ENCODE results near the gene CAPN13.
"Not testable (repeated sequence)": the region's sequence is repeated elsewhere in the genome, so short reads cannot be mapped to it uniquely, and the experiment has no call there.

Gene CAPN13

DNA sequence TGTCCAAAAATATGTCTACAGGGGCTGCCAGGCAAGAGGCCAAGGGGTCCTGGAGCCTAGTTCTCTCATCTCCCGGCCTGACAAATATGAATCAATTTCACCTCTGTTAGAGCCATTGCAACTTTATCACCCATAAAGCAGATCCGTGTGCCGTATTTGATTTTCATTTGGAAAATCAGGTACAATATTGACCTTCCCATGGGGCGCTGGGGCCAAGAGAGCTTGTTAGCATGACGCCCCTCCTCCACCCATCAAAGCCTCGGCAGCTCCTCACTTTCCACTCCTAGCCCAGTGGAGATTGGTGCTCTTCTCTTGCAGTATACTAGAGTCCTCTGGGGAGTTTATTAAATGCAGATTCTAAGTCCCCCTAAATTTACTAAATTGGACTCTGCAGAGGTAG lies 96.8 kb downstream of the CAPN13 start:
- Mint-ChIP-seq H3K27me3 (no peaks in the 10 kb centered on the region), H3K36me3 (ENCODE audit: low read depth) (no peaks in the 10 kb centered on the region), H3K9me3 (no peaks in the 10 kb centered on the region), H3K4me3 (no peak overlapping the region), H3K4me1 (ENCODE audit: low read depth) (peaks cover 13% of the 10 kb centered on the region), H3K27ac (no peak overlapping the region)

DNA sequence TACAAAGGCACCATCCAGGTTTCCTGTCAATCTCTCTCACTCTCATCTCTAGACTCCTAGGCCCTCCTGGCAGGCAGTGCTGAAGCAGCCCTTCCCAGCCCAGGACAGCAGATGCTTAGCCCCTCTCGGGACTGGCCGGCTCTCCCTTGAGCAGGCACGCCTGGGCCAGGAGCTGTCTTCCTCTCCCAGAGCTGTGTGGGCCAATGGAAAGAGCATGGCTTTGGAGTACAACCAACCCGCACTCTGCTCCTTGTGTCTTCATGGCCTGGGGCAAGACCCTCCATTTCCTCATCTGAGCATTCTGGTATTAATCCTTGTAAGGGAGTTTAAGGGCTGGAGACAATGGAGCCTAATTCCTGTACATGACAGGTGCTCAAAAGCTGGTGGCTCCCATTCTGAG lies 97.2 kb downstream of the CAPN13 start:
- no peaks in the 10 kb centered on the region for H3K9me3 Mint-ChIP-seq
- no peak overlapping the region for H3K27ac Mint-ChIP-seq
- H3K27me3 Mint-ChIP-seq = no peaks in the 10 kb centered on the region
- peaks cover 8% of the 10 kb centered on the region for H3K4me1 Mint-ChIP-seq (ENCODE audit: low read depth)
- no peaks in the 10 kb centered on the region for H3K36me3 Mint-ChIP-seq (ENCODE audit: low read depth)
- H3K4me3 Mint-ChIP-seq = no peak overlapping the region

DNA sequence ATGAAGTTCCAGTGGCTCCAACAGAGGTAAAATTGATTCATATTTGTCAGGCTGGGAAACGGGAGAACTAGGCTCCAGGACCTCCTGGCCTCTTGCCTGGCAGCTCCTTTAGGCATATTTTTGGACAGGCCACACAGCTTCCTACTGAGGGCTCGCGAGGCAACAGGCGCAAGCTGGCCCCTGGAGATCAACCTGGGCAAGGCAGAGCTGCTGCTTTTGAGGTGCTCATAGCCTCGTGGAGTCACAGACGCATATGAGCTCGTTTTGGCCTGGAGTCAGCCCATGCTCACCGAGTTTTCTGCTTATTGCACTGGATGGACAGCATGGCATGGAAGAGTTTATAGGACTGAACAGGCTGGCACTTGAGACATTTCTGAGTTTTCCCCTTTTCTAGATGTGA lies 97.7 kb downstream of the CAPN13 start:
- Mint-ChIP-seq H3K27me3 (no peaks in the 10 kb centered on the region), H3K4me3 (no peak overlapping the region), H3K27ac (no peak overlapping the region), H3K36me3 (ENCODE audit: low read depth) (no peaks in the 10 kb centered on the region), H3K9me3 (no peaks in the 10 kb centered on the region), H3K4me1 (ENCODE audit: low read depth) (peaks cover 3% of the 10 kb centered on the region)

DNA sequence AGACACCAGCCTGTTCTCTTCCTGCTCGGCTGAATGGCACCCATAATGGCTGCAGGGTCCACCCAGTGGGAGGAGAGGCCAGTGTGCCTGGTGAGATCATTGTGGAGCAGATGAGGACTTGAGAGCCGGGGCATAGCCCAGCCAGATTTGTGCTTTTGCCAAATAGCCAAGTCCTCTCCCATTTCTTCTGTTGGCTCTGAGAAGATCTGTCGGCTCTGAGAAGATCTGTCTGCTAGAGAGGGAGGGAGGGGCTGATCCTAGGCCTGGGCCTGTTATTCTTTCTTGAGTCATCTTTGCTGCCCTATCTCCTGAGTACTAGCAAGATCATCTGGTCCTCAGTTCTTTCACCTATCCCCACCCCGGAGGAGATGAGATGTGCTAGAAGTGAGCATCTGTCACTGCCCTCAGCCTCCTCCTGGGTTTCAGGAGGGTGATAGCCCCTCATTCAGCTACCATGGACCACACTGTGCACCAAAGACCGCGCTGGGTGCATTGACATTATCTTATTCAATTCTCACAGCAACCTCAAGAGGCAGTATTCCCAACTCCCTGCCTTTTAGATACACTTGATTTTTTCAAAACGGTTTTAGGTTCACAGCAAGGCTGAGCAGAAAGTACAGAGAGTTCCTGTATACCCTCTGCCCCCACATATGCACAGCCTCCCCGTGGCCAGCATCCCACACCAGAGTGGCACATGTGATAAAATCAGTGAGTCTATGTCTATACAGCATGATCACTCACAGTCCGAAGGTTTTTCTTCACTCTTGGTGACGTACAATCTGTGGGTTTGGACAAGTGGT lies 98.6 kb downstream of the CAPN13 start:
- H3K27me3 Mint-ChIP-seq = no peaks in the 10 kb centered on the region
- H3K9me3 Mint-ChIP-seq = no peaks in the 10 kb centered on the region
- no peaks in the 10 kb centered on the region for H3K36me3 Mint-ChIP-seq (ENCODE audit: low read depth)
- H3K27ac Mint-ChIP-seq = no peak overlapping the region
- no peak overlapping the region for H3K4me3 Mint-ChIP-seq
- H3K4me1 Mint-ChIP-seq (ENCODE audit: low read depth) = no peaks in the 10 kb centered on the region

DNA sequence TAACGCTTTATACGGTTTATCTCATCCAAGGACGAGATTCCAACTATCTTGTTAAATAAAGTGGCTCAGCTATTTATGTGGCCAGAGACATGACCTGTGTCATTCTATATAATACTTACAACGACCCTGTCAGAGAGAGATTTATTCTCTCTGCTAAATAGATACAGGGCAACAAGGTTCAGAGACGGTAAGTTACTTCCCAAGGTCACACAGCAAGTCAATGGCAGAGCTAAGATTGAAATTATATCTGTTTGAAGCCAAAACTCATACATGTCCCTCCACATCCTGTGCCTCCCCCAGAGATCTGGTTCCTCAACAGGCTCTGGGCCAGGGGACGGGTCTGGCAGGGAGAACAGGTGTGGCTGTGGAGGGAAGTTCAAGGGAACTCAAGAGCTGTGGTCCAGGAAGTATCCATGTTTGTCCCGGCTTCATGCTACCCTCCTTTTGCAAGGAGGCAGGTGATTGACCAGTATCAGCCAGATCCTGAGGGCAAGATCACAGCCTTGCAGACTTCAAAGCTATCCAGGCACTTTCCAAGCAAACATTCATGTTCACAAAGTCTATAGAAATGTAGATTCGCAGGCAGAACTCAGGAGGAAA lies 99.8 kb downstream of the CAPN13 start:
- no peak overlapping the region for H3K4me3 Mint-ChIP-seq
- no peaks in the 10 kb centered on the region for H3K27me3 Mint-ChIP-seq
- peaks cover 9% of the 10 kb centered on the region for H3K9me3 Mint-ChIP-seq
- no peak overlapping the region for H3K27ac Mint-ChIP-seq
- H3K36me3 Mint-ChIP-seq (ENCODE audit: low read depth) = no peaks in the 10 kb centered on the region
- no peaks in the 10 kb centered on the region for H3K4me1 Mint-ChIP-seq (ENCODE audit: low read depth)

DNA sequence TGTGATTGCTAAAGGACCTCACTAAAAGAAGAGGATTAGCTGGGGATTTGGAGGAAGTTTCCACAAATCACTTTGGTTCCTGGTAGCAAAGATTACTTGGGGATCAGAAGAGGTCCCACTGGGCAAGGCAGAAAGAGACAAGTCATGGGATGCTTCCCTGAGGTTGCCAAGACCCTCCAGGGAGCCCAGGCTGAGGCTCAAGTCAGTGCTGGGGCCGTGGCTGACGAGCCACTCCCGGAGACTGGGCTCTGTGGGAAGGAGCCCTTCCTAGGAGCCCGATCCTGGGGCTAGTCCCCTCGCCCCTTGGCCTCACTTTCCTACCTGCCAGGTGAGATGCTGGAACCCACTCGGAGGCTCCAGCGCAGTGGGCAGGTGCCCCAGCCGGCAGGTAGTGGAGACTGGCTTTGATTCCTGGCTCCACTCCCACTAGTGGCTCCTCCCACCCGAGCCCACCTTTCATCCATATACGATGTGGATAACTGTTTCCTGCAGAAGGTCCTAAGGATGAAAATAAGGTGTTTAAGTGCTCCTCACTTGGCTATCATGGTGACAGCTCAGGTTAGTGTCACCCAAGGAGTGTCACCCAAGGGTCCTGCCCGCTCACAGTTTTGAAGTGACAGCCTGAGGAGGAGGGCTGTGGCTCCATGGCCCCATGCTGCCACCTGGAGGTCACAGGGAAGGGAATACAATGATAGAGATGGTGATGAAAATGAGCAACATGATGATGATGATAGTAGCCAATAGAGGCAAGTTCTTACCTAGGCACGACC lies 100.5 kb downstream of the CAPN13 start:
- Mint-ChIP-seq H3K27ac (no peak overlapping the region), H3K4me1 (ENCODE audit: low read depth) (no peaks in the 10 kb centered on the region), H3K4me3 (no peak overlapping the region), H3K36me3 (ENCODE audit: low read depth) (peaks cover 7% of the 10 kb centered on the region), H3K27me3 (no peaks in the 10 kb centered on the region), H3K9me3 (peaks cover 16% of the 10 kb centered on the region)

DNA sequence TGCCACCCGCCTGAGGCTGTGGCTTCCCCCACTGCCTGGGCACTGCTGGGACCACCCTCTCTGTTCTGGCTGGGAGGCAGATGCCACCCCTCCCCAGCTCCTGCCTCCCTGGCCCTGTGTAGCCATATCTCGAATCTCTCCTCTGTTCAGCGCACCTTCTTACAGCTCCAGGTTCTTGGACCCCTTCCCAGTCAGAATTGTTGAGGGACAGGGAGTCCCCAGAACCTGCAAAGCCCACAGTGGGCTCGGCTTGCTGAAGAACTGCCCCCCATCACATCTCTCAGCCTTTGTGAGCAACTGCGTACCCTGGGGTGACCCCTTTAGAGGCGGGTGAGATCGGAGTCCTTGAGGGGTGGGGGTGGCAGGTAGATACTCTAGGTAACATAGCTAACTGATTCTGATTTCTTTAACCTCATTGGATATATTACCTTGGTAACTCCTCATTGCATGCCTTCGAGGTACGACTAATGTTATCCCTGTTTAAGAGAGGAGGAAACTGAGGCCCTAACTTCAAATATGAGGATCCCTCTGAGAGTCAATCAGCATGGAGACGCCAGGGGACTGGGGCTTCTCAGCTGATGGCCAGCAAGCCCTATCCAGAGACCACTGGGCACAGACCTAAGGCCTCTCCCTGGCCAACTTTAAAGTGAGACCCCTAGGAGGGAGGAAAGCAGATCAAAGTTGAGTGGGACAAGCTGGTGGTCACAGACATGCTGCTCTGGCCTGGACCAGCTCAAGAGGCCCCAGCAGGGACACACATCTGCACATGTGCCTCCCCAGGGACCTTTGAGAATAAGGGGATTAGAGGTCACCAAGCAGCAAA lies 101.3 kb downstream of the CAPN13 start:
- Mint-ChIP-seq H3K9me3 (peaks cover 22% of the 10 kb centered on the region), H3K27me3 (no peaks in the 10 kb centered on the region), H3K36me3 (ENCODE audit: low read depth) (peaks cover 10% of the 10 kb centered on the region), H3K27ac (no peak overlapping the region), H3K4me3 (no peak overlapping the region), H3K4me1 (ENCODE audit: low read depth) (no peaks in the 10 kb centered on the region)

DNA sequence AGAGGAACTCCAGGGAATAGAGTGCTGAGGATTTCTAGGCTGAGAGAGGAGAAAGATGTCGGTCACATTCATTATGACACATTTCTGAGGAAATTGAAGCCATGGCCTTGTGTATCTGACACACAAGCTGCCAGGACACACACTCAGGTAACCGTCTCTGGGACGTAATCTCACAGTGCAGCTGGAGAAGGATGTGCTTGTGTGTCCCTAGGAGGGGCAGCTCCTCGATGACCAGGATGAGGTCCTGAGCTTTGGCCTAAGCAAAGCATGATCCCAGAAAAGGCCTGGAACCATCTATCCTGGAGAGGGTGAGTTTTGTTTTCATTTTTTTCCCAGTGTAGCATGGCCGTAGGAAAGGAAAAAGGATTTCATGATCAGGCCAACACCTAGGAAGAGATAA lies 102.2 kb downstream of the CAPN13 start:
- Mint-ChIP-seq H3K4me3 (no peak overlapping the region), H3K27me3 (no peaks in the 10 kb centered on the region), H3K36me3 (ENCODE audit: low read depth) (peaks cover 10% of the 10 kb centered on the region), H3K9me3 (peaks cover 25% of the 10 kb centered on the region), H3K4me1 (ENCODE audit: low read depth) (no peaks in the 10 kb centered on the region), H3K27ac (no peak overlapping the region)

DNA sequence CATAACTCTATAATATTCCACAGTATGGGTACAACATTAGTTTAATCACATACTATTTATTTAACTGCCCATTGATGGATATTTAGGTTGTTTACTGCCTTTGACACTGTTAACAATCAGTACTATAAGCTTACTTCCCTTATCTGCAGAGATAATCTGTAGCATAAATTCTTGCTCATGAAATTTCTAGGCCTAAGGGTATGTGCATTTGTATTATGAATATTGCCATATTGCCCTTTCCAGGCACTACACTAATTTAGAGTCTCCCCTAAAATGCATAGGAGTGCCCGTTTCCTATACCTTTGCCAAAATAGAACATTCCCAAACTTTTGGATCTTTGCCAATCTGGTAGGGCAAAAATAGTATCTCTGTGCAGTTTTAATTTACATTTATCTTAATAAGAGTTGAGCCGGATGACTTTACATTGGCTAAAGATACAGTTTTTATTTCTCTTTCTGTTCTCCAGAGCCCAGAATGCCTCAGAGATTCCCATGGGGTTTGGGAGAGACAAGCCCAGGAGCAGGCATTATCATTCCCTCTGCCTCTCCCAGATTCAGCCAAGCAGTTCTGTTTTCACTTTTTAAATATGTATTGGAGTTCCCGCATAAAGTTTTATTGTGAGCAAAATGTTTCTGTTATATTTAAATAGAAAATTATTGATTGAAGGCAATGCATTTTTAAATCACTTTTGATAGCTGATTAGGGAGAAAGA lies 102.8 kb downstream of the CAPN13 start:
- Mint-ChIP-seq H3K4me1 (ENCODE audit: low read depth) (no peaks in the 10 kb centered on the region), H3K27ac (no peak overlapping the region), H3K27me3 (no peaks in the 10 kb centered on the region), H3K36me3 (ENCODE audit: low read depth) (peaks cover 10% of the 10 kb centered on the region), H3K9me3 (peaks cover 25% of the 10 kb centered on the region), H3K4me3 (no peak overlapping the region)

DNA sequence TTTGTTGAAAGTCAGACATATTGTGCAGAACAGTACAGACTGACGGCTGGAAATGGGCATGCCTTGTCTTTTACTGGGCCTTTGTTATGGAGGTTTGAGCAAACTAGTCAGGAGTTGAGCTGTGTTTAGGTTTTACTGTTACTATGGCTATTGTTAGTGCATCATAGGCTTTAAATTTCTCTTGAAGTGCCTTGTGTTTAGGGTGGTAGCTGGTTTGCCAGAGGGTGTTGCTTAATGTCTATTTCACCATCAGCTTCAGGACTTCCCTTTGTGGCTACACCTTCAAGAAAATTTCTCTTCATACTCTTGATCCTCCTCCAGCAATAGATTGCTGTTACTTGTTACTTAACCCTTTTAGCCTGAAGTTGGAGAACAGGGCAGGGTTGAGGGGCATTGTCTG lies 104.6 kb downstream of the CAPN13 start:
- H3K27ac Mint-ChIP-seq = no peak overlapping the region
- H3K36me3 Mint-ChIP-seq (ENCODE audit: low read depth) = peaks cover 10% of the 10 kb centered on the region
- no peak overlapping the region for H3K4me3 Mint-ChIP-seq
- H3K4me1 Mint-ChIP-seq (ENCODE audit: low read depth) = no peaks in the 10 kb centered on the region
- peaks cover 25% of the 10 kb centered on the region for H3K9me3 Mint-ChIP-seq
- no peaks in the 10 kb centered on the region for H3K27me3 Mint-ChIP-seq

DNA sequence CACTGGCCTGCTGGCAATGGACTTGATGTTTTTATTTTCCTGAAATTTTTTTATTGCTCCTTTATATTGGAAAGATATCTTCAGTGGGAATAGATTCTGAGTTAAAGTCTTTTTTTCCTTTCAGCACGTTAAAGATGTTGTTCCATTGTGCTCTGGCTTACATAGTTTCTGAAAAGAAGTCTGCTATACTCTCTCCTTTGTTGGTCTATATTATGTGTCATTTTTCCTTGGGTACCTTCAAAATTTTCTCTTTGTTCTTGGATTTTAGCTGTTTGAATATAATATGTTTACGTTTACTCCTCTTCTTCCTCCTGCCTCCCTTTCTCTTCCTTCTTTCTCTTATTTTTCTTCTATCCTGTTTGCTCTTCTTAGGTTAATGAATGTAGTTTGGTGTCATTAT lies 105.5 kb downstream of the CAPN13 start:
- no peak overlapping the region for H3K4me3 Mint-ChIP-seq
- H3K27me3 Mint-ChIP-seq = no peaks in the 10 kb centered on the region
- no peaks in the 10 kb centered on the region for H3K4me1 Mint-ChIP-seq (ENCODE audit: low read depth)
- no peak overlapping the region for H3K27ac Mint-ChIP-seq
- peaks cover 10% of the 10 kb centered on the region for H3K36me3 Mint-ChIP-seq (ENCODE audit: low read depth)
- peaks cover 25% of the 10 kb centered on the region for H3K9me3 Mint-ChIP-seq

DNA sequence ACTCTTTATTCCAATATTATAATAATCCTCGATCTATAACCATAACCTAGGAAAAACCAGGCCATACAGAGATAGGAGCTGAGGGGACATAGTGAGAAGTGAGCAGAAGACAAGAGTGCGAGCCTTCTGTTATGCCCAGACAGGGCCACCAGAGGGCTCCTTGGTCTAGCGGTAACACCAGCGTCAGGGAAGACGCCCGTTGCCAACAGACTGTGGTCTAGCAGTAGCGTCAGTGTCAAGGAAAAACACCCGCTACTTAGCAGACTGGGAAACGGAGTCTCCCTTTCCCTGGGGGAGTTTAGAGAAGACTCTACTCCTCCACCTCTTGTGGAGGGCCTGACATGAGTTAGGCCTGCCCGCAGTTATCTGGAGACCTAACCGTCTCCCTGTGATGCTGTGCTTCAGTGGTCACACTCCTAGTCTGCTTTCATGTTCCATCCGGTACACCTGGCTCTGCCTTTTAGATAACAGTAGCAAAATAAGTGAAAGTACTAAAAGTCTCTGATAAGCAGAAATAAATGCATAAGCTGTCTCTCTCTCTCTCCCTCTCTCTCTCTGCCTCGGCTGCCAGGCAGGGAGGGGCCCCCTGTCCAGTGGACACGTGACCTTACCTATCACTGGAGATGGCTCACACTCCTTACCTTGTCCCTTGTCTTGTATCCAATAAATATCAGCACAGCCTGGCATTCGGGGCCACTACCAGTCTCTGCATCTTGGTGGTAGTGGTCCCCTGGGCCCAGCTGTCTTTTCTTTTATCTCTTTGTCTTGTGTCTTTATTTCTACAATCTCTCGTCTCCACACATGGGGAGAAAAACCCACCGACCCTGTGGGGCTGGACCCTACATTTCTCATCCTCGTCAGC lies 109.8 kb downstream of the CAPN13 start:
- Mint-ChIP-seq H3K36me3 (ENCODE audit: low read depth) (peaks cover 10% of the 10 kb centered on the region), H3K9me3 (peaks cover 17% of the 10 kb centered on the region)
- not testable (repeated sequence) for H3K4me3 Mint-ChIP-seq; H3K27ac Mint-ChIP-seq; H3K27me3 Mint-ChIP-seq; H3K4me1 Mint-ChIP-seq (ENCODE audit: low read depth)

DNA sequence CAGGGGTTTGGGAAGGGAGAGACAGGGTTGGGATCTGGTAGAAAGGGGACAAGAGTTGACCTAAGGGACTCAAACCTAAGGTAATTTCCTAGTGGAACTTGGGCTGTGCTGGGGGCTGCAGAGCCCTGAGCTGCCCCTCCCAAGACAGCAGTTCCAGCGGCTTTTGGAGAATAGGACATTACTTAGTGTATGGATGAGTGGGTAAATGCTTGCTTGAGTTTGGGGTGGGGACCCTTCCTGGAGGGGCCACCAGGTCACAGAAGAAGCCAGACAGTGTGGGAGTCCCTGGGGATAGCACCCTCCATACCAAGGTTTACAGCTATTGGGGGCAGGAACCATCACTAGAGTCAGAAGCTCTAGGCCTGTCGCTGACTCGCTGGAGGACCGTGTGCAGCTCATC lies 111.5 kb downstream of the CAPN13 start:
- Mint-ChIP-seq H3K27me3 (no peaks in the 10 kb centered on the region), H3K27ac (no peak overlapping the region), H3K4me3 (no peak overlapping the region), H3K4me1 (ENCODE audit: low read depth) (no peaks in the 10 kb centered on the region), H3K9me3 (peaks cover 1% of the 10 kb centered on the region), H3K36me3 (ENCODE audit: low read depth) (no peaks in the 10 kb centered on the region)

All from stimulated activated naive CD8-positive, alpha-beta T cell treated with anti-CD3 and anti-CD28 coated beads, Interleukin-15, Interleukin-2, amounts not matched to agents 100 ng/mL and 50 ng/mL, for 24 hours (primary cell).